OCI-LY3 (cell line): Measurements from ENCODE around the gene AQP2.
"Not testable (repeated sequence)": the region's sequence is repeated elsewhere in the genome, so short reads cannot be mapped to it uniquely, and the experiment has no call there.

Source experiments
- H2AFZ ChIP-seq: fragments of 200-600, 300-600 bp; shearing (Covaris generic); 2 replicates; pipeline ENCODE4 v1.6.0; 2014; ENCODE audit warnings: antibody characterized with exemption, low read depth, low read length
- H3K27ac ChIP-seq: fragments of 200-600, 300-600 bp; sonication (generic); 2 replicates; pipeline ENCODE4 v1.5.1; 2014; ENCODE audit warnings: mild to moderate bottlenecking, low read length, moderate library complexity, mixed read lengths
- H3K27me3 ChIP-seq: fragments of 200-600, 300-600 bp; sonication (generic); 2 replicates; pipeline ENCODE4 v1.6.1; 2014; ENCODE audit warnings: low read depth, low read length, mixed read lengths
- H3K36me3 ChIP-seq: fragments of 200-600, 300-600 bp; sonication (generic); replicated peaks from 2 replicates; pipeline ENCODE3; 2014; ENCODE audit warnings: low read depth, low read length, mixed read lengths
- H3K4me1 ChIP-seq: fragments of 300-600, 200-600 bp; sonication (generic); 2 replicates; pipeline ENCODE4 v1.6.1; 2014; ENCODE audit warnings: low read length, mixed read lengths
- H3K4me2 ChIP-seq: fragments of 200-600, 300-600 bp; sonication (generic); 2 replicates; pipeline ENCODE4 v1.6.1; 2014; ENCODE audit warnings: low read length, mixed read lengths
- H3K4me3 ChIP-seq: fragments of 300-600, 200-600 bp; sonication (generic); 2 replicates; pipeline ENCODE4 v1.5.1; 2014; ENCODE audit warnings: antibody characterized with exemption, mild to moderate bottlenecking, low read length, moderate library complexity
- H3K79me2 ChIP-seq: fragments of 300-600, 200-600 bp; shearing (Covaris generic); 2 replicates; pipeline ENCODE4 v1.6.1; 2014; ENCODE audit warnings: mild to moderate bottlenecking, low read length, mixed read lengths
- H3K9ac ChIP-seq: fragments of 300-600, 200-600 bp; shearing (Covaris generic); 2 replicates; pipeline ENCODE4 v1.6.0; 2014; ENCODE audit warnings: mild to moderate bottlenecking, low read length, moderate library complexity
- H3K9me3 ChIP-seq: fragments of 200-600, 300-600 bp; shearing (Covaris generic); 2 replicates; pipeline ENCODE4 v1.6.1; 2014; ENCODE audit warnings: low read length, mixed read lengths; ENCODE audit not compliant: insufficient read depth
- H4K20me1 ChIP-seq: fragments of 200-600, 300-600 bp; sonication (generic); 2 replicates; pipeline ENCODE4 v1.6.1; 2016; ENCODE audit warnings: low read length, mixed read lengths; ENCODE audit not compliant: insufficient read depth
- CTCF ChIP-seq: fragments of 200-600, 300-600 bp; sonication (generic); IDR thresholded peaks from 2 replicates; pipeline ENCODE4 v1.5.1; 2014; ENCODE audit warnings: antibody characterized with exemption, low read length, low read depth
- EZH2phosphoT487 ChIP-seq: fragments of 200-600 bp; shearing (Covaris generic); IDR thresholded peaks from 2 replicates; pipeline ENCODE4 v1.6.1; 2018; ENCODE audit warnings: antibody characterized with exemption, mixed run types, low read depth

AQP2 gene

GRCh38 chr12:49982246-49983087 is 31.9 kb downstream of the AQP2 start:
- Histone ChIP-seq H4K20me1 (no peaks in the 10 kb centered on the region), H3K9me3 (no peaks in the 10 kb centered on the region), H3K79me2 (no peaks in the 10 kb centered on the region), H2AFZ (no peak overlapping the region), H3K4me1 (no peaks in the 10 kb centered on the region), H3K36me3 (peaks cover 11% of the 10 kb centered on the region), H3K4me3 (no peak overlapping the region), H3K27me3 (no peaks in the 10 kb centered on the region), H3K4me2 (no peak overlapping the region), H3K9ac (no peak overlapping the region), H3K27ac (no peak overlapping the region)
- TF ChIP-seq EZH2phosphoT487 (no peak), CTCF (no peak)

- no peaks in the 10 kb centered on the region for H3K27me3 ChIP-seq
- peaks cover 23% of the 10 kb centered on the region for H3K36me3 ChIP-seq
- no peak for TF ChIP-seq EZH2phosphoT487
- no peak overlapping the region for H3K4me3 ChIP-seq
- H4K20me1 ChIP-seq = no peaks in the 10 kb centered on the region
- H3K4me2 ChIP-seq = no peak overlapping the region
- no peak overlapping the region for H3K27ac ChIP-seq
- H3K9me3 ChIP-seq = no peaks in the 10 kb centered on the region
- H3K79me2 ChIP-seq = no peaks in the 10 kb centered on the region
- no peaks in the 10 kb centered on the region for H3K4me1 ChIP-seq
- no peak overlapping the region for H2AFZ ChIP-seq
- no peak overlapping the region for H3K9ac ChIP-seq
Measured at GRCh38 chr12:49983892-49984291, 33.4 kb downstream of the AQP2 start.

- Histone ChIP-seq H2AFZ (no peak overlapping the region), H3K36me3 (peaks cover 23% of the 10 kb centered on the region), H3K4me2 (no peak overlapping the region), H3K9ac (no peak overlapping the region), H3K79me2 (no peaks in the 10 kb centered on the region), H3K4me1 (no peaks in the 10 kb centered on the region), H4K20me1 (no peaks in the 10 kb centered on the region), H3K4me3 (no peak overlapping the region), H3K27ac (no peak overlapping the region), H3K27me3 (no peaks in the 10 kb centered on the region), H3K9me3 (no peaks in the 10 kb centered on the region)
- no peak for TF ChIP-seq EZH2phosphoT487
- no peak for TF ChIP-seq CTCF
Measured at GRCh38 chr12:49984476-49985359, 34.2 kb downstream of the AQP2 start.

- Histone ChIP-seq H3K9me3 (no peaks in the 10 kb centered on the region), H3K27ac (no peak overlapping the region), H4K20me1 (no peaks in the 10 kb centered on the region), H3K36me3 (peaks cover 30% of the 10 kb centered on the region), H3K9ac (no peak overlapping the region), H3K4me3 (no peak overlapping the region), H3K79me2 (no peaks in the 10 kb centered on the region), H3K27me3 (no peaks in the 10 kb centered on the region), H3K4me1 (no peaks in the 10 kb centered on the region), H2AFZ (no peak overlapping the region), H3K4me2 (no peak overlapping the region)
- TF ChIP-seq EZH2phosphoT487 (no peak), CTCF (no peak)
Measured at GRCh38 chr12:49985981-49986380, 35.4 kb downstream of the AQP2 start.

GRCh38 chr12:49986476-49986875 is 35.9 kb downstream of the AQP2 start:
- not testable (repeated sequence) for H3K4me1 ChIP-seq, H3K27ac ChIP-seq, H3K9me3 ChIP-seq, H3K27me3 ChIP-seq, H2AFZ ChIP-seq, H3K9ac ChIP-seq, H3K4me2 ChIP-seq, H3K4me3 ChIP-seq, H3K79me2 ChIP-seq, H4K20me1 ChIP-seq
- H3K36me3 ChIP-seq = peaks cover 31% of the 10 kb centered on the region
